SK-N-SH (cell line): ENCODE measurements around the gene PRKACA.

ENCODE experiments used
- CTCF ChIP-seq: fragments of 200-600 bp; sonication (generic); IDR thresholded peaks from 2 replicates; pipeline ENCODE4 v1.6.1; 2017; ENCODE audit warnings: antibody characterized with exemption, mild to moderate bottlenecking, moderate library complexity
- ELF1 ChIP-seq: IDR thresholded peaks from 2 replicates; pipeline ENCODE4 v1.4.0; 2012
- EP300 ChIP-seq, 2 experiments: IDR thresholded peaks; 2 replicates each; pipeline versions ENCODE4 v1.4.0 to v1.6.1; 2012; ENCODE audit warnings: borderline replicate concordance in 1 of 2, low read depth in 1 of 2, low read length in 1 of 2
- TCF12 ChIP-seq: IDR thresholded peaks from 2 replicates; pipeline ENCODE4 v1.4.0; 2012

- no peak for TF ChIP-seq TCF12
- TF ChIP-seq EP300 (IDR thresholded peaks at IDR 0.05; ENCODE audit: borderline replicate concordance in 1 of 2, low read depth in 1 of 2, low read length in 1 of 2), result no peak
- TF ChIP-seq CTCF, result no peak
- TF ChIP-seq ELF1, result no peak
Observed at GRCh38 chr19:14119146-14119545, 1.6 kb upstream of the PRKACA start.
